ENCODE measurements around the gene PDE8B.

Gene PDE8B

GRCh38 chr5:77232574-77233358 lies 22.3 kb downstream of the PDE8B start:
- DNase-seq (ENCODE audit: low spot score): no peak

- no peak for DNase-seq (ENCODE audit: low spot score)
Observed at GRCh38 chr5:77235846-77236721, 25.6 kb downstream of the PDE8B start.

DNA sequence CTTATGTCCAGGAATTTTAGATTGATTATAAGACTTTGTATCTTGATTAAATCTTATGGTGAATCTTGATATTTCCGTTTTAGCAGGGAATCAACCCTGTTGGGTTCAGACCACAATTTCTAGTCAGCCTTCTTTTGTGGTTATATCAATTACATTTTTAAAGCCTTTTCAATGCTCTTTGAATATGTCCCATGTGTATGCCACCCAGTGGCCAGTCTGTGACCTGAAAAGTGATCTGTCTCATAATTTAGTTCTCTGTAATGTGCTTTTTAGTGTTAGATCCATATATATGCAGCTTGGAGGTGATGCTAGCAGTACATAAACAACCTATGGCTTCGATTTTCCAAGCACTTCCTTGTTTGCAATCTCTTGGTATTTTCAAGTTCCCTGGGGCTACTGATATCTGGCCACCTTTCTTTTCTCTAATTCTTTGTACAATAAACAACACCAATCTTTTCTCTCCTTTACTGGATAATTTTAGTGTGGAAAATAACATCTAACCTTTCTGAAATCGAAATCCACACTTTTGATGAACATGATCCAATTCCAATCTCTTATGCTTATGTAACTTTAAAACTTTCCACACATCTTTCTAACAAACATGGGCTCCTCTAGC lies 28.8 kb downstream of the PDE8B start:
- no peak for DNase-seq (ENCODE audit: low spot score)

- DNase-seq (ENCODE audit: low spot score): no peak
Observed at GRCh38 chr5:77241444-77241843, 31.0 kb downstream of the PDE8B start.

- DNase-seq (ENCODE audit: low spot score): no peak
Observed at GRCh38 chr5:77249475-77249874, 39.0 kb downstream of the PDE8B start.

- no peak for DNase-seq (ENCODE audit: low spot score)
Observed at GRCh38 chr5:77250021-77250420, 39.5 kb downstream of the PDE8B start.

GRCh38 chr5:77251921-77252320 lies 41.4 kb downstream of the PDE8B start:
- no peak for DNase-seq (ENCODE audit: low spot score)

- DNase-seq (ENCODE audit: low spot score): no peak
Observed at GRCh38 chr5:77255617-77256016, 45.1 kb downstream of the PDE8B start.

DNA sequence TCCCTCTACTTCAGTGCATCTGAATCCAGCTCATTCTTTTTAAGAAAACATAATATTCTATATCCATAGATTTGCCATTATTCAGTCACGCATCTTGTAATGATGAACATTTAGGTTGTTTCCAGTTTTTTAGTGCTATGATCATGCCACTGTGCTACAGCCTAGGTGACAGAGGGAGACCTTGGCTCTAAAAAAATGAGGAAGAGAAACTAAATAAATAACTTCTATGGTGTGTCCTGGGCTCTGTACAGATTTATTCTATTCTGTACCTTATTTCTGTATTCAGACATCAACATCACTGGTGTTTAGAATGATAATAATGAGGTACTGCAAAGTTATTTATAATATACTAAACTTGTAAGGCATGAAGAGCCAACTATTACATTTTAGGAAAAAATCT lies 45.9 kb downstream of the PDE8B start:
- DNase-seq (ENCODE audit: low spot score): no peak

DNA sequence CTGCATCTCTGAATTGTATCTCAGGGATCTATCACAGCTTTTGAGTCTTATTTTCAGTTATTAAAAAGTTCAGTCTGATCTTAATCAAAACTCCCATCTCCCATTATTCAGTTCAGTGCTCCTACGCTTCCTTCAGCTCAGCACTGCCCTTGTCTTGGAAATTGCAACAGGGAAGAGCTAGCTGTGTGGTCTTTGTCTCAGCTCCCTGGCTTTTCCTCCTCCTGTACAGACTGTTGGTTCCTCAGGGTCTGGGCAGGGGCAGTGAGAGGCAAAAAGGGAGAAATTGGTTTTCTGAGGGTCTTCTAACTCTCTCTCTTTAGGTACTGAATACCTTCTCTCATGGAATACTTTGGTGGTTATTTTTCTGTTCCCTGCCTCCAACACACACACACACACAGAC lies 48.2 kb downstream of the PDE8B start:
- DNase-seq (ENCODE audit: low spot score): no peak

DNA sequence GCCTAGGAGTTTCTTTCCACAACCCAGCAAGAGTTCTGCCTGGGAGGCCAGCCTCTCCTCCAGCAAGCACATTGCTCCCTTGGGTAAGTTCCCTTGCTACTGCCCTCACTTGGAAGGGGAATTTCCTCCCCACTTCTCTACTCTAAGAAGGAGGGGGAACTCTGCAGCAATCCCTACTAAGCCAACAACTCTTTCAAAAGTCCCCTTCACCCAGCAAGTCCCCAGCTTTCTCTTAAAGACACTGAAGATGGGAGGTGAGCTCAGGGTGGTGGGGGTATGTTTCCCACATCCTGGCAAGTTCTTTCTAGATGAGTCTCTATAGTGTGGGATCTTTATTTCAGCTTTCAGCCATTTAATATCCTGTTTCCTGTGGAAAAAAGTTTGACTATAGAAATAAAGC lies 49.0 kb downstream of the PDE8B start:
- DNase-seq (ENCODE audit: low spot score): no peak

- no peak for DNase-seq (ENCODE audit: low spot score)
Observed at GRCh38 chr5:77262697-77263096, 52.2 kb downstream of the PDE8B start.

DNA sequence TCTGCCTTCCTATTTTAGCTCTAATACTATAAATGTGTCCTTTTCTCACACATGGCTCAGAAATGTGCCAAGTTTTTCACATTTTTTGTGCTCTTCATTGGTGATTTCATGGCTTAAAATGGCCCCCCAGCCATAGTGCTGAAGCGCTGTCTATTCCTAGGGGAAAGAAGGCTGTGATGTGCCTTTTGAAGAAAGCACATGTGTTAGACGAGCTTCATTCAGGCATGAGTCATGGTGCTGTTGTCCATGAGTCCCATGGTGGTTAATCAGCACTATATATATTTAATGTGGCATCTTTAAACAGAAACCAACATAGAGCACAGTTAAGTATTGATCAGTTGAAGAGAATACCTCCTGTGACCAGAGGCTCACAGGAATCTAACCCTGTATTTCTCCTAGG lies 55.8 kb downstream of the PDE8B start:
- no peak for DNase-seq (ENCODE audit: low spot score)

GRCh38 chr5:77267496-77267895 lies 57.0 kb downstream of the PDE8B start:
- DNase-seq (ENCODE audit: low spot score): no peak

GRCh38 chr5:77272206-77272605 lies 61.7 kb downstream of the PDE8B start:
- no peak for DNase-seq (ENCODE audit: low spot score)

GRCh38 chr5:77277759-77278158 lies 67.3 kb downstream of the PDE8B start:
- no peak for DNase-seq (ENCODE audit: low spot score)

DNA sequence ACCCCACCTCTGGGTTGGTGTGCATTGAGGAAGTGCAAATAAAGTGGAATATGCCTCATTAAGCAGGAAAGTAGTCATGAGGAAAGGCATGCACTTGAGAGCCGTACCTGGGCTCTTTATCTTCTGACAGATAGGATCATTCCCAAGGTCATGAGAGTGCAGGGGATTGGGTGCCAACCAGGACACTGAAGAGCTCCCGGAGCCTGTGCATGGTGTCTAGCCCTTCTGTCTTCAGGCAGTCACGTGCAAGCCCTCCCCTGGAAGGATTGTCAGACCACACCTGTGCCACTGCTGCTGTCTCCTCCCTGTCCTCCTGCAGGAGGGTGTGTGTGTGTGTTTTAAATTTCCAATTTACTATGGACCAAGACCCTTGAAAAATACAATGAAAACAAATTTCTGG lies 69.6 kb downstream of the PDE8B start:
- DNase-seq (ENCODE audit: low spot score): no peak

- DNase-seq (ENCODE audit: low spot score): no peak
Observed at GRCh38 chr5:77281969-77282336, 71.5 kb downstream of the PDE8B start.

- DNase-seq (ENCODE audit: low spot score): no peak
Observed at GRCh38 chr5:77282337-77283027, 72.0 kb downstream of the PDE8B start.

GRCh38 chr5:77285251-77285841 lies 74.9 kb downstream of the PDE8B start:
- DNase-seq (ENCODE audit: low spot score): no peak

GRCh38 chr5:77292026-77292757 lies 81.7 kb downstream of the PDE8B start:
- no peak for DNase-seq (ENCODE audit: low spot score)

Measured in germinal center (tissue), 1 donor.